ENCODE results near the gene CLK1. TPM values are rescaled to one million over a fixed set of nuclear protein-coding genes. Genes with fewer than 3 reads are reported as not detected.

CLK1 gene
- total RNA-seq, 1 donor from 2014 or later, result 69.2 TPM

- no peaks in the 10 kb centered on the region for H3K9me3 Mint-ChIP-seq
Measured at GRCh38 chr2:200843993-200844948, 20.2 kb downstream of the CLK1 start.

GRCh38 chr2:200839513-200839912, 24.9 kb downstream of the CLK1 start:
- TF ChIP-seq CTCF (conservative IDR thresholded peaks at IDR 0.05), result no peak
- Mint-ChIP-seq H3K9me3 (no peaks in the 10 kb centered on the region), H3K4me1 (no peaks in the 10 kb centered on the region), H3K27ac (ENCODE audit: unreplicated experiment) (no peak overlapping the region), H3K27me3 (ENCODE audit: low read depth) (no peaks in the 10 kb centered on the region), H3K4me3 (no peak overlapping the region), H3K36me3 (ENCODE audit: low read depth) (no peaks in the 10 kb centered on the region)
- no peak for DNase-seq (ENCODE audit: low read depth, low spot score)

More at GRCh38 chr2:200843993-200844948, 20.2 kb downstream of the CLK1 start:
- Mint-ChIP-seq H3K27me3 (ENCODE audit: low read depth) (no peaks in the 10 kb centered on the region), H3K36me3 (ENCODE audit: low read depth) (no peaks in the 10 kb centered on the region), H3K27ac (ENCODE audit: unreplicated experiment) (no peak overlapping the region), H3K4me1 (no peaks in the 10 kb centered on the region), H3K4me3 (no peak overlapping the region)
- no peak for TF ChIP-seq CTCF (conservative IDR thresholded peaks at IDR 0.05)
- no peak for DNase-seq (ENCODE audit: low read depth, low spot score)

- Mint-ChIP-seq H3K27ac (ENCODE audit: unreplicated experiment) (no peak overlapping the region), H3K4me3 (no peak overlapping the region), H3K9me3 (no peaks in the 10 kb centered on the region), H3K4me1 (no peaks in the 10 kb centered on the region), H3K27me3 (ENCODE audit: low read depth) (no peaks in the 10 kb centered on the region), H3K36me3 (ENCODE audit: low read depth) (no peaks in the 10 kb centered on the region)
- no peak for DNase-seq (ENCODE audit: low read depth, low spot score)
- TF ChIP-seq CTCF (conservative IDR thresholded peaks at IDR 0.05), result no peak
Measured at GRCh38 chr2:200834701-200835100, 29.8 kb downstream of the CLK1 start.

- no peak for DNase-seq (ENCODE audit: low read depth, low spot score)
- Mint-ChIP-seq H3K4me1 (no peaks in the 10 kb centered on the region), H3K9me3 (no peaks in the 10 kb centered on the region), H3K36me3 (ENCODE audit: low read depth) (no peaks in the 10 kb centered on the region), H3K27ac (ENCODE audit: unreplicated experiment) (no peak overlapping the region), H3K27me3 (ENCODE audit: low read depth) (no peaks in the 10 kb centered on the region), H3K4me3 (no peak overlapping the region)
- TF ChIP-seq CTCF (conservative IDR thresholded peaks at IDR 0.05), result no peak
Measured at GRCh38 chr2:200829258-200829655, 35.2 kb downstream of the CLK1 start.

GRCh38 chr2:200828572-200829257, 35.7 kb downstream of the CLK1 start:
- Mint-ChIP-seq H3K4me3 (no peak overlapping the region), H3K27ac (ENCODE audit: unreplicated experiment) (no peak overlapping the region), H3K4me1 (no peaks in the 10 kb centered on the region), H3K9me3 (no peaks in the 10 kb centered on the region), H3K36me3 (ENCODE audit: low read depth) (no peaks in the 10 kb centered on the region), H3K27me3 (ENCODE audit: low read depth) (no peaks in the 10 kb centered on the region)
- DNase-seq (ENCODE audit: low read depth, low spot score), result no peak
- TF ChIP-seq CTCF (conservative IDR thresholded peaks at IDR 0.05), result no peak
